ENCODE results near the gene OLFML3.

DNA sequence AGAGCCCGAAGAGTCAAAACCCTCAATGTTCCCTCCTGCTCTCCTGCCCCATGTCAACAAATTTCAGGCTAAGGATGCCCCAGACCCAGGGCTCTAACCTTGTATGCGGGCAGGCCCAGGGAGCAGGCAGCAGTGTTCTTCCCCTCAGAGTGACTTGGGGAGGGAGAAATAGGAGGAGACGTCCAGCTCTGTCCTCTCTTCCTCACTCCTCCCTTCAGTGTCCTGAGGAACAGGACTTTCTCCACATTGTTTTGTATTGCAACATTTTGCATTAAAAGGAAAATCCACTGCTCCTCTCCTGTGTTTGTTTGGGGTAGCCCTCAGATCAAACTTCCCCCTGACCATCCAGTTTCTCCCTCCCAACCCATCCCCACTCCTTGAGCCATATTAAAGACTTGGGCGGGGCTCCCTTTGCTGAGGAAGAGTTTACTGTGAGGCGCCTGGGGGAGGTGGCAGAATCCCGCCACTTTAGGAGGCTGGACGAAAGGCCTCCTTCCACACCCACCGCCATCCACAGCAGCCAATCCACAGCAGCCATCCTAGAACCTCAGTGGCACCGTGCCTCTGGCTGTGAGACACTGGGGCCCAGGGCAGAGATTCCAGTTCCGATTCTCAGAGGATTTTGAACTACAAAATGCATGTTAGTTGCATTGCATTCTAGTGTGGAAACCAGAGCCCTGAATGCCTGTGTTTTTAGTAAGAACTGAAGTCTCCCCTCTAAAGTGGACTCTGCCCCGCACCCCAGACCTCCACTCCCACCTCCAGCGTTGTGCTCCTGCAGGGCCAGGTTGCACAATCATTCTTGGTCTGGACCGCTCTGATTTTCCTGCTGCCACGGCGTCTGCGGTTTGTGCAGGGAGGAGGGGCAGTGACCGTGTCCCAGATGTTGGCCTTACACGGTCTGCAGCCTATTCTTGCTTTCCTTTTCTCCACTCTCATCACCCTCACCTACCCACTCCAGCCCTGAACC lies 3.0 kb downstream of the OLFML3 start:
- TF ChIP-seq EZH2 (IDR thresholded peaks at IDR 0.05; ENCODE audit: low read depth) (no peak), CTCF (conservative IDR thresholded peaks at IDR 0.05) (no peak)
